Uterus (tissue), 4 donors: ENCODE data around the gene ENGASE. TPM values are rescaled to one million over a fixed set of nuclear protein-coding genes. Genes with fewer than 3 reads are reported as not detected.

Source experiments
- DNase-seq, 2 donors: peaks; one replicate each; pipeline ENCODE4 v3.0.0-alpha.2; 2019 to 2020
- H3K27ac ChIP-seq, 2 donors: fragments of 200-600 bp; sonication (generic); 1 replicate in 1 of 2; 2 replicates in 1 of 2; pipeline ENCODE4 v1.5.1; 2016 to 2018
- H3K27me3 ChIP-seq, 2 donors: fragments of 200-600 bp; sonication (generic); one replicate each; pipeline ENCODE4 v1.5.1; 2018 to 2019; ENCODE audit warnings: control low read depth in 1 of 2
- H3K36me3 ChIP-seq, 2 donors: fragments of 200-600 bp; sonication (generic); one replicate each; pipeline ENCODE4 v1.5.1; 2019; ENCODE audit warnings: control low read depth in 1 of 2
- H3K4me1 ChIP-seq, 2 donors: fragments of 200-600 bp; sonication (generic); one replicate each; pipeline ENCODE4 v1.5.1; 2018 to 2019; ENCODE audit warnings: control low read depth in 1 of 2
- H3K4me3 ChIP-seq, 2 donors: fragments of 200-600 bp; sonication (generic); 1 replicate in 1 of 2; 2 replicates in 1 of 2; pipeline ENCODE4 v1.5.1; 2018 to 2019; ENCODE audit warnings: mild to moderate bottlenecking in 1 of 2
- H3K9me3 ChIP-seq, 2 donors: fragments of 200-600 bp; sonication (generic); one replicate each; pipeline ENCODE4 v1.5.1; 2019; ENCODE audit warnings: control low read depth in 1 of 2
- POLR2A ChIP-seq, 2 donors: fragments of 450-650 bp; IDR thresholded peaks; one replicate each; pipeline ENCODE4 v1.6.1; 2016; ENCODE audit warnings: antibody characterized with exemption in 2 of 2, mild to moderate bottlenecking in 1 of 2, moderate library complexity in 1 of 2
- intact Hi-C: fragments of 100-400 bp; cut with DNase I; formaldehyde crosslinking; loops from one replicate; pipeline ENCODE4 v1.15.1; 2023; ENCODE audit warnings: low total_unique reads
- total RNA-seq, 4 donors: library from RNA; depleted of rRNA in 3 of 4; stranded (reverse); fragments of >200 nt in 3 of 4; gene quantifications; one replicate each; pipeline versions ENCODE4 v1.1.0 to v1.2.4, GENCODE V29; 2014 to 2023
- TF ChIP-seq, protein P1 (sequence below), 4 experiments: fragments of 200-600 bp in 2 of 4; fragments of 450-650 bp in 2 of 4; sonication (generic) in 2 of 4; IDR thresholded peaks; one replicate each; pipeline ENCODE4 v1.5.1; 2016 to 2019; ENCODE audit warnings: antibody characterized with exemption in 4 of 4, mild to moderate bottlenecking in 2 of 4, moderate library complexity in 1 of 4
- donor health status: DM: yes; HTN: yes; CAD: no.

ENGASE gene
- total RNA-seq, 4 donors from 2014 or later: 3.8 to 63.2 (median 24.6) TPM

DNA sequence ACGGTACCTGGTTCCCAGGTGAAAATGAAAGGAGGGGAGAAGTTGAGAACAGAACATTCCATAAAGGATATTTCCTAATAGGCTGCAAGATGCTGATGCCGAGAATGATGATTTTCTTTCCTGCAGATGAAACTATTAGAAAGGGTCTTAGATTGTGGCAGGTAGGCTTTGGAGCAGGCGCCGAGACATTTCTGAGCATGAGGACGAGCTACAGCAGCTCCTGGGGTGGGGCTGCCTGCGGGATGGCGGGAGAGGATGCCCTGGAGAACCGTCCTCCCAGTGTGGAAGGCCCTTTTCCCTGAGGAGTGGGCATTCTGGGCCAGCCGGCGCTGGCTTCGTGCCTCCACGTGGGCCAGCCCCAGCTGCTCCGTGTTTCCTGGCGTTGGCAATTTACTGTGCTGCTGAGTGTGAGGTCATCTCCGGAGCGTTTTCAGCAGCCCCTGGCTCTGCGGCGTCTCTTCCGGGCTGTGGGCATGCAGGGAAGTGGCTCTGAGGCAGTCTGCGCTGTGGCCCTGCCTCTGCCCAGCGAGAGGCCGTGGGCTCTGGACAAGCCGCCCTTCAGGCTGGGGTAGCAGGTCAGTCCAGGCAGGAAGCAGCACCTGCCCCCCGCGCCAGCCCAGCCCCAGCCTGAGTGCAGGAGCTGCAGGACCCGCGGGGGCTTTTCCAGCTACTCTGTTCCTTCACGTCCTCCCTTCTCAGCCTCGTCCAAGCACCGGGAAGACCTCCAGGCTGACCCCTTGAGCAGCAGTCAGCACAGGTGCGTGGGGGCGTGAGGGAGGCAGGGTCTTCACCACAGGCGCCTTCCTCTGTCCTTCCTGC is 12.2 kb downstream of the ENGASE start:
- Histone ChIP-seq H3K9me3 (no peaks in the 10 kb centered on the region), H3K27me3 (no peaks in the 10 kb centered on the region), H3K36me3 (no peaks in the 10 kb centered on the region), H3K27ac (no peak overlapping the region), H3K4me3 (no peak overlapping the region), H3K4me1 (no peaks in the 10 kb centered on the region)
- no peak for DNase-seq
- no peak for TF ChIP-seq POLR2A (IDR thresholded peaks at IDR 0.05)
- TF ChIP-seq, protein P1, sequence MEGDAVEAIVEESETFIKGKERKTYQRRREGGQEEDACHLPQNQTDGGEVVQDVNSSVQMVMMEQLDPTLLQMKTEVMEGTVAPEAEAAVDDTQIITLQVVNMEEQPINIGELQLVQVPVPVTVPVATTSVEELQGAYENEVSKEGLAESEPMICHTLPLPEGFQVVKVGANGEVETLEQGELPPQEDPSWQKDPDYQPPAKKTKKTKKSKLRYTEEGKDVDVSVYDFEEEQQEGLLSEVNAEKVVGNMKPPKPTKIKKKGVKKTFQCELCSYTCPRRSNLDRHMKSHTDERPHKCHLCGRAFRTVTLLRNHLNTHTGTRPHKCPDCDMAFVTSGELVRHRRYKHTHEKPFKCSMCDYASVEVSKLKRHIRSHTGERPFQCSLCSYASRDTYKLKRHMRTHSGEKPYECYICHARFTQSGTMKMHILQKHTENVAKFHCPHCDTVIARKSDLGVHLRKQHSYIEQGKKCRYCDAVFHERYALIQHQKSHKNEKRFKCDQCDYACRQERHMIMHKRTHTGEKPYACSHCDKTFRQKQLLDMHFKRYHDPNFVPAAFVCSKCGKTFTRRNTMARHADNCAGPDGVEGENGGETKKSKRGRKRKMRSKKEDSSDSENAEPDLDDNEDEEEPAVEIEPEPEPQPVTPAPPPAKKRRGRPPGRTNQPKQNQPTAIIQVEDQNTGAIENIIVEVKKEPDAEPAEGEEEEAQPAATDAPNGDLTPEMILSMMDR (IDR thresholded peaks at IDR 0.05): no peak
- intact Hi-C loops: loop anchor here (5.0 kb wide), 2 partner anchors 305 to 620 kb away; no protein-coding TSS in a partner anchor

DNA sequence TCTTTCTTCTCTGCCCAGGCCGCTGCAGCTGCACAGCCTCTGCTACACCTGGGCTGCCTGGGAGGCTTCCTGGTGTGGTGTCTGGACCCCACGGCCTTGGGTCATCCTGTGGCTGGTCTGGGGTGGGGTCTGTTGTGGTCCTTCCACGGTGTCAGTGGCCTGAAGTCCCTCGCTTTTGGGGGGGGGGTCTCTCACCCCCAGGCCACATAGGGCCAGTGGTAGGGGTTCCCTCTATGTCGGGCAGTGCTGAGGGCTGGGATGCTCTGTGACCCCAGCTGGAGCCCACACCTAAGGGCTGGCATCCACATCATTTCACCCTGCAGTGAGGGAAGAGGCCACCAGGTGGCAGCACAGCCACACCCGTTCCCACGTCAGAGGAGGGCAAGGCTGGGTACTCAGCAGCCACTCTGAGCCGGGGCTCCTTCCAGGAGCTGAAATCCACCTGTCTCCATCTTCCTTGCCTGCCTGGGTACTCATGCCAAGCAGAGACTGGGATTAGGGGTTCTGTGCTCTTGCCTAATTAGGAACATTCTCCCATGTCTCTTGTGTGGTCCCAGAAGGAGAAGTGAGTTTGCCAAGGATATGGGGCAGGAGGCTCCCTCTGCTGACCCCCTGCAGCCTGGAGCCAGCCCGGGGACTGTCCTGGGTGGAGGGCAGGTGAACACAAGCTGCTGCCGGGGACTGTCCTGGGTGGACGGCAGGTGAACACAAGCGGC is 13.0 kb downstream of the ENGASE start:
- Histone ChIP-seq H3K36me3 (no peaks in the 10 kb centered on the region), H3K27ac (no peak overlapping the region), H3K27me3 (no peaks in the 10 kb centered on the region), H3K4me1 (no peaks in the 10 kb centered on the region), H3K9me3 (no peaks in the 10 kb centered on the region), H3K4me3 (no peak overlapping the region)
- intact Hi-C loops: loop anchor here (5.0 kb wide), 2 partner anchors 305 to 620 kb away; no protein-coding TSS in a partner anchor
- TF ChIP-seq, protein P1 (IDR thresholded peaks at IDR 0.05): peak; percentile 84 to 92 (median 88)
- no peak for TF ChIP-seq POLR2A (IDR thresholded peaks at IDR 0.05)
- DNase-seq: peak; percentile 69 to 72

DNA sequence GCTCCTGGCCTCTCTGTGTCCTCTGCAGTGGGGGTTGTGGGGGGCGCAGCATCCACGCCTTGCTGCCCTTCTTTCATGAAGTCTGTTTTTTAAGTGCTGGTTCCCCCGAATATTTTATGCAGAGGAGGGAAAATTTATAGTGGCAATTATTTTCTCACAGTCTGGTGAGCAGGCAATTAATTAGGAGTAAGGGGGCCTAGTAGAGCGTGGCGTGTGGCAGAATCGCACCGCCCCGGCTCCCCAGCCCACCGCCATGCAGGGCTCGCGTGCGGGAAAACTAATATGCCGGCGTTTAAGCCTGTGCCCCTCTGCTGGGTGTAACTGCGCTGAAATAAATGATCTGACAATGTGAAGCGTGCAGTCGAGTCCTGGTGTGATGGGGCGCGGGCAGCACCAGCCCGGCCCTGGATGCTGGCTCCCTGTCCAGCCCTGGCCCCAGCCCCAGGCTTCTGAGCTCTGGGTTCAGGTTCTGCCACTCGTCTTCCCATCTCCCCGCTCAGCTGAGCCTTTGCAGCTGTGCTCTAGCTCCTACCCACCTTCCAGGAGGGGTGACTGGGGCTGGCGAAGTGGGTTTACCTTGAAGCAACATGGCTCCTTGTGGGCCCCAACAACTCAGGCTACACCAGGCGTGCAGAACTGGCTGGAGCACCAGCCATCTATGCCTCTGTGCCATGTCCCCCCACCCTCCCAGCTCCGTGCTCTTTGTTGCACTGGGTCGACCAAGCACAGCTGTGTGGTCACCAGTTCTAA is 13.8 kb downstream of the ENGASE start:
- intact Hi-C loops: loop anchor here (5.0 kb wide), 2 partner anchors 304 to 619 kb away; no protein-coding TSS in a partner anchor
- Histone ChIP-seq H3K9me3 (no peaks in the 10 kb centered on the region), H3K4me3 (no peak overlapping the region), H3K4me1 (no peaks in the 10 kb centered on the region), H3K36me3 (no peaks in the 10 kb centered on the region), H3K27me3 (no peaks in the 10 kb centered on the region), H3K27ac (no peak overlapping the region)
- TF ChIP-seq, protein P1 (IDR thresholded peaks at IDR 0.05): no peak
- DNase-seq: no peak

DNA sequence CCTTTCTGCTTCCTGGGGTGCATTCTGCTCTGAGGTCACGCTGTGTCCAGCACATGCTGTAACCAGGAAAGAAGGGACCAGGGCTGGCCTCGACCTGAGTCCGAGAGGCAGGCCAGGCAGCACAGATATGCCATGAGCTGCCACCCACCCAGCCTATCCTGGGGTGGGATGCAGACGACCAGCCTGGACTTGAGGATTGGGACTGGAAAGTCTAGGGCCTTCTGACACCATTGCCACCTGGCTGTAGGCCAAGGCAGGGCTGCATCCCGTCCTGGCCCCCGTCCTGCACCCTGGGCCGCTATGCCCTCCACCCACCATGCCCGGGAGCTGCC is 14.3 kb downstream of the ENGASE start:
- TF ChIP-seq, protein P1 (IDR thresholded peaks at IDR 0.05): no peak
- TF ChIP-seq POLR2A (IDR thresholded peaks at IDR 0.05): no peak

More for the DNA sequence above, 14.3 kb downstream of the ENGASE start:
- no peaks in the 10 kb centered on the region for H3K36me3 ChIP-seq
- H3K9me3 ChIP-seq: no peaks in the 10 kb centered on the region
- DNase-seq: no peak
- no peak overlapping the region for H3K27ac ChIP-seq
- no peaks in the 10 kb centered on the region for H3K27me3 ChIP-seq
- intact Hi-C loops: loop anchor here (5.0 kb wide), 2 partner anchors 303 to 618 kb away; no protein-coding TSS in a partner anchor
- H3K4me1 ChIP-seq: no peaks in the 10 kb centered on the region
- H3K4me3 ChIP-seq: no peak overlapping the region
